Rectal smooth muscle tissue (tissue), 1 donor: Measurements from ENCODE around the gene MUSTN1.

Experiments
- H3K27ac ChIP-seq: one replicate; pipeline ENCODE4 v1.7.0; 2013; ENCODE audit warnings: low read depth, low read length, inconsistent platforms
- H3K27me3 ChIP-seq: one replicate; pipeline ENCODE4 v1.7.0; 2013; ENCODE audit warnings: low read length; ENCODE audit not compliant: control insufficient read depth, insufficient read depth
- H3K36me3 ChIP-seq: one replicate; pipeline ENCODE4 v1.7.0; 2013; ENCODE audit warnings: low read length; ENCODE audit not compliant: control insufficient read depth, insufficient read depth
- H3K4me1 ChIP-seq: one replicate; pipeline ENCODE4 v1.7.0; 2013; ENCODE audit warnings: low read length; ENCODE audit not compliant: control insufficient read depth, insufficient read depth
- H3K4me3 ChIP-seq: one replicate; pipeline ENCODE4 v1.7.0; 2013; ENCODE audit warnings: low read length
- H3K9ac ChIP-seq: one replicate; pipeline ENCODE4 v1.7.0; 2013; ENCODE audit warnings: low read length

Gene MUSTN1

DNA sequence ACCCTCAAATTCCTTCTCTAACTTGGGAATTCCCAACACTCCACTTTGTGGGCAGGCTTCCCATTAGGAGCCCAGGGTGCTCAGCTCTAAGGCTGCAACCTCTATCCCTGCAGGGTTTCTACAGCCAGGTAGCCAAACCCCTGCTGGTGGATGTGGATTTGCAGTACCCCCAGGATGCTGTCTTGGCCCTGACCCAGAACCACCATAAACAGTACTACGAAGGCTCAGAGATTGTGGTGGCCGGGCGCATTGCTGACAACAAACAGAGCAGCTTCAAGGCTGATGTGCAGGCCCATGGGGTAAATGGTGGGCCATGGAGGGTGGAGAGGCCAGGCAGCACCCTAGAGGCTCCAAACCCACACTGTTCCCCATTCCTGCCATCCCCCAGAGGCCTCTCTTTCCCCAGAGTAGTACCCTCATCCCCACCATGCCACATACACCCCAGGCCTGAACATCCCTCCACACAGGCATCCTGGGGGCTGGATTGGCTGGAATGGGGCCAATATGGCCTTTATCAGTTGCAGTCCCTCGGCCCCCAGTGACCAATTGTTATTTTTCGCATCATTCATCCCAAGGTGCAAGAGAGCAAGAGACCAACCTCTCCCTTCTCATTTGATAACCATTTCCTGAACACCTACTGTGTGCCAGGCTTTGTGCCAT is 49.8 kb downstream of the MUSTN1 start:
- Histone ChIP-seq H3K9ac (no peak overlapping the region), H3K4me1 (no peaks in the 10 kb centered on the region), H3K36me3 (no peaks in the 10 kb centered on the region), H3K27me3 (no peaks in the 10 kb centered on the region), H3K27ac (no peak overlapping the region), H3K4me3 (no peak overlapping the region)

DNA sequence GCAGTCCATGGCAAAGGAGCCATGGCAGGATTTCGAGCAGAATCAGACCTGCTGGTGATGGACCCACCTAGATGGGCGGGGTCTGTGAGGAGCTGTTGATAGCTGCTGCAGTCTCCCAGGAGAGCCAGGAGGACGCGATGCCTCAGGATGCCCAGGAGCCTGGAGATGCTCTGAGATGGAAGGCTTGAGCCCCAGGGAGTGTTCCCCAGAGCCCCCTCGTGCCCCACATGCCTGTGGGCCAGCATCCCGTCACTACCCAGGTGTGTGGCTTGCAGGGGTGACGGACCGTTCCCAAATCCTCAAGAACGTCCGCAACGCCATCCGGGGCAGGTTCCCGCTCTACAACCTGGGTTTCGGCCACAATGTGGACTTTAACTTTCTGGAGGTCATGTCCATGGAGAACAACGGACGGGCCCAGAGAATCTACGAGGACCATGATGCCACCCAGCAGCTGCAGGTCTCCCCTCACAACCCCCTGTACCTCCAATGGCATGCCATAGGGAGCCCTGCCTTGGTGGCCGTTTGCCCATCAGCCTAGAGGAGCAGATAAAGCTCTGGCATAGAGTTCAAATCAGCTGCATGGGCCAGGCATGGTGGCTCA is 50.7 kb downstream of the MUSTN1 start:
- H3K36me3 ChIP-seq, result no peaks in the 10 kb centered on the region
- H3K4me3 ChIP-seq, result no peak overlapping the region
- H3K9ac ChIP-seq, result no peak overlapping the region
- no peak overlapping the region for H3K27ac ChIP-seq
- no peaks in the 10 kb centered on the region for H3K4me1 ChIP-seq
- H3K27me3 ChIP-seq, result peaks cover 3% of the 10 kb centered on the region

DNA sequence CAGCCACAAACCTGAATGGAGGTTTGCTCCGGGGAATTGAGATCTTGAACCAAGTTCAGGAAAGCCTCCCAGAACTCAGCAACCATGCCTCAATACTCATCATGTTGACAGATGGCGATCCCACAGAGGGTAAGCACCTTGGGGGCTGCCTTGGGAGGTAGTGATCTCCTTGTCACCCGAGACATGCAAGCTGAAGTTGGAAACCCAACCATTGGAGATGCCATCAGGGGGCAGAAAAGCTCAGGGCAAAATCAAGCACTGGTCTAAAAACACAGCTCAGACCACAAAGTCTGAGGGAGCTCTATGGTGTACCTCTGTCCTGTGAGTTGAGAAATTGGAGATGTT is 51.6 kb downstream of the MUSTN1 start:
- Histone ChIP-seq H3K36me3 (no peaks in the 10 kb centered on the region), H3K27ac (no peak overlapping the region), H3K4me3 (no peak overlapping the region), H3K27me3 (peaks cover 3% of the 10 kb centered on the region), H3K4me1 (no peaks in the 10 kb centered on the region), H3K9ac (no peak overlapping the region)
